HG02970 (cell line): ENCODE measurements around the gene ACLY.

Source experiments
- ATAC-seq: cut with Tn5 transposase; IDR thresholded peaks from one replicate; pipeline ENCODE4 v1.9.1; 2021; ENCODE audit warnings: mild to moderate bottlenecking, moderate library complexity, moderate number of reproducible peaks; ENCODE audit not compliant: unreplicated experiment, low FRiP score

ACLY gene

GRCh38 chr17:41918314-41919164 is at the start of gene ACLY:
TSS of gene ACLY (minus strand) at chr17:41918951. CDS start at chr17:41913873, 5,078 bp downstream.
- peak; percentile 94 for ATAC-seq

GRCh38 chr17:41967921-41968578 is 49.3 kb upstream of the ACLY start:
- ATAC-seq: no peak

- ATAC-seq: no peak
Observed at GRCh38 chr17:41967141-41967920, 48.6 kb upstream of the ACLY start.

GRCh38 chr17:41966463-41967140 is 47.9 kb upstream of the ACLY start, which contains the start of gene CNP:
TSS of gene CNP (plus strand) at chr17:41966795. CDS start at chr17:41966885, 90 bp downstream.
- ATAC-seq: peak; percentile 67

GRCh38 chr17:41965694-41966462 is 47.1 kb upstream of the ACLY start:
- ATAC-seq: peak; percentile 24

GRCh38 chr17:41962768-41963434 is 44.1 kb upstream of the ACLY start:
- ATAC-seq: no peak

GRCh38 chr17:41962111-41962510 is 43.4 kb upstream of the ACLY start:
- no peak for ATAC-seq

GRCh38 chr17:41959336-41960095 is 40.8 kb upstream of the ACLY start:
- ATAC-seq: no peak

GRCh38 chr17:41959030-41959335 is 40.2 kb upstream of the ACLY start:
- no peak for ATAC-seq

GRCh38 chr17:41957869-41958439 is 39.2 kb upstream of the ACLY start:
- no peak for ATAC-seq

- no peak for ATAC-seq
Observed at GRCh38 chr17:41957031-41957868, 38.5 kb upstream of the ACLY start.

GRCh38 chr17:41956522-41956921 is 37.8 kb upstream of the ACLY start:
- no peak for ATAC-seq

GRCh38 chr17:41948762-41949460 is 30.2 kb upstream of the ACLY start:
- ATAC-seq: no peak

GRCh38 chr17:41944943-41945342 is 26.2 kb upstream of the ACLY start:
- no peak for ATAC-seq

GRCh38 chr17:41943492-41943891 is 24.7 kb upstream of the ACLY start:
- ATAC-seq: no peak

GRCh38 chr17:41942626-41943373 is 24.0 kb upstream of the ACLY start:
- no peak for ATAC-seq
